IMR-90 (cell line): ENCODE measurements around the gene CCSER2.

ENCODE experiments used
- BHLHE40 ChIP-seq: fragments of 150-350 bp; IDR thresholded peaks from 2 replicates; pipeline ENCODE4 v1.6.1; 2016; ENCODE audit warnings: mild to moderate bottlenecking, low read depth, low read length
- CEBPB ChIP-seq: IDR thresholded peaks from 2 replicates; pipeline ENCODE4 v1.6.1; 2012; ENCODE audit warnings: low read depth, low read length, improper control_type of control experiment
- CTCF ChIP-seq: conservative IDR thresholded peaks from 2 replicates; pipeline ENCODE4 v1.5.1; 2012; ENCODE audit warnings: mild to moderate bottlenecking, low read depth, low read length, improper control_type of control experiment
- FOS ChIP-seq: fragments of 150-350 bp; IDR thresholded peaks from 2 replicates; pipeline ENCODE4 v1.6.1; 2016; ENCODE audit warnings: low read depth, low read length
- MAFK ChIP-seq: IDR thresholded peaks from 2 replicates; pipeline ENCODE4 v1.6.1; 2012; ENCODE audit warnings: low read depth, low read length, improper control_type of control experiment
- MAZ ChIP-seq: IDR thresholded peaks from 2 replicates; pipeline ENCODE4 v1.6.1; 2012; ENCODE audit warnings: low read depth, mild to moderate bottlenecking, low read length, improper control_type of control experiment, moderate library complexity, borderline replicate concordance
- NFE2L2 ChIP-seq: fragments of 150-350 bp; IDR thresholded peaks from 2 replicates; pipeline ENCODE4 v1.6.1; 2016; ENCODE audit warnings: low read depth, mild to moderate bottlenecking, low read length
- POLR2A ChIP-seq: IDR thresholded peaks from 2 replicates; pipeline ENCODE4 v1.6.1; 2012; ENCODE audit warnings: mild to moderate bottlenecking, low read depth, low read length
- RAD21 ChIP-seq: IDR thresholded peaks from 2 replicates; pipeline ENCODE4 v1.6.1; 2012; ENCODE audit warnings: low read length, improper control_type of control experiment
- RCOR1 ChIP-seq: IDR thresholded peaks from 2 replicates; pipeline ENCODE4 v1.6.1; 2012; ENCODE audit warnings: mild to moderate bottlenecking, low read length, improper control_type of control experiment; ENCODE audit not compliant: insufficient replicate concordance
- RFX5 ChIP-seq: IDR thresholded peaks from 2 replicates; pipeline ENCODE4 v1.8.0; 2012; ENCODE audit warnings: low read depth, mild to moderate bottlenecking, low read length, moderate library complexity
- SMC3 ChIP-seq: fragments of 150-350 bp; IDR thresholded peaks from 2 replicates; pipeline ENCODE4 v1.6.1; 2016; ENCODE audit warnings: low read depth, mild to moderate bottlenecking, antibody characterized with exemption, low read length, moderate library complexity

- no peak for TF ChIP-seq RAD21
- no peak for TF ChIP-seq CTCF
- no peak for TF ChIP-seq POLR2A
- no peak for TF ChIP-seq NFE2L2
- TF ChIP-seq FOS, result no peak
- TF ChIP-seq MAFK, result no peak
- TF ChIP-seq SMC3, result no peak
- TF ChIP-seq RFX5, result no peak
- no peak for TF ChIP-seq CEBPB
- no peak for TF ChIP-seq BHLHE40
- TF ChIP-seq RCOR1, result no peak
- TF ChIP-seq MAZ, result no peak
Measured at GRCh38 chr10:84525120-84525806, 196.9 kb downstream of the CCSER2 start.
